Duodenal mucosa (tissue), 2 donors: ENCODE measurements around the gene INHBC.
"Not testable (repeated sequence)": the region's sequence is repeated elsewhere in the genome, so short reads cannot be mapped to it uniquely, and the experiment has no call there.

Source experiments
- H3K27ac ChIP-seq: one replicate; pipeline ENCODE4 v1.7.0; 2013; ENCODE audit warnings: low read depth, low read length
- H3K27me3 ChIP-seq, 2 donors: one replicate each; pipeline ENCODE4 v1.7.0; 2013; ENCODE audit warnings: low read length in 2 of 2, control low read depth in 1 of 2; ENCODE audit not compliant: insufficient read depth in 2 of 2, control insufficient read depth in 1 of 2
- H3K36me3 ChIP-seq, 2 donors: one replicate each; pipeline ENCODE4 v1.7.0; 2013; ENCODE audit warnings: low read length in 2 of 2, control low read depth in 1 of 2; ENCODE audit not compliant: insufficient read depth in 2 of 2, control insufficient read depth in 1 of 2
- H3K4me1 ChIP-seq, 2 donors: one replicate each; pipeline ENCODE4 v1.7.0; 2013; ENCODE audit warnings: low read length in 2 of 2, control low read depth in 1 of 2; ENCODE audit not compliant: insufficient read depth in 2 of 2, control insufficient read depth in 1 of 2
- H3K4me3 ChIP-seq, 2 donors: one replicate each; pipeline ENCODE4 v1.7.0; 2013; ENCODE audit warnings: low read length in 2 of 2, low read depth in 1 of 2
- H3K9ac ChIP-seq, 2 donors: one replicate each; pipeline ENCODE4 v1.7.0; 2013; ENCODE audit warnings: low read length in 2 of 2, low read depth in 1 of 2
- H3K9me3 ChIP-seq, 2 donors: one replicate each; pipeline ENCODE4 v1.7.0; 2013; ENCODE audit warnings: low read length in 2 of 2, control low read depth in 1 of 2; ENCODE audit not compliant: control insufficient read depth in 1 of 2

Gene INHBC

DNA sequence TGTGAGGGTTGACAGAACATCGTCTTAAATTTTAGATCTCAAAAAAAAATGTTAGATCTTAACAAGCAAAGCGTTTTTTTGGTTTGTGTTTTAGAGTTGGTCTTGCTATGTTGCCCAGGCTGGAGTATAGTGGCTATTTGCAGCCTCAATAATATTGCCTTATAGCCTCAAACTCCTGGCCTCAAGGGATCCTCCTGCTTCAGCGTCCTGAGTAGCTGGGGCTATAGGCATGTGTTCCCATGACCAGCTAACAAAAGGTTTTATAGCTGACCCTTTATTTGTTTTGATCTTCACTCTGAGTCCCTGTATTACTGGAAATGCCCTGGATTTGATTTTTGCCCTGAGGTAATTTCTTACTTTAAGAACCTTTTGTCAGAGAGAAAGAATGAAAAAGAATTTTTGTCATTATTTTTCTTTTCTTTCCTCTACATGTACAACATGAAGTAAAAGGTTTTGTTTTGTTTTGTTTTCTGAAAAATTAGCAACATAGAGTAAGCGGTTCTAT lies 5.2 kb downstream of the INHBC start:
- Histone ChIP-seq H3K27me3 (no peaks in the 10 kb centered on the region), H3K9ac (no peak overlapping the region), H3K9me3 (no peaks in the 10 kb centered on the region), H3K27ac (no peak overlapping the region), H3K4me3 (no peak overlapping the region), H3K36me3 (no peaks in the 10 kb centered on the region), H3K4me1 (peaks cover 0 to under 1% of the 10 kb centered on the region in 2 donors)

- H3K9ac ChIP-seq, H3K4me3 ChIP-seq, H3K27me3 ChIP-seq, H3K4me1 ChIP-seq, H3K27ac ChIP-seq, H3K9me3 ChIP-seq, H3K36me3 ChIP-seq: not testable (repeated sequence)
These were observed 6.8 kb downstream of the INHBC start for GRCh38 chr12:57441393-57441792.

GRCh38 chr12:57441846-57442427 lies 7.4 kb downstream of the INHBC start:
- no peaks in the 10 kb centered on the region for H3K9me3 ChIP-seq
- H3K4me1 ChIP-seq, result no peaks in the 10 kb centered on the region
- H3K36me3 ChIP-seq, result no peaks in the 10 kb centered on the region
- no peak overlapping the region for H3K4me3 ChIP-seq
- H3K27ac ChIP-seq, result no peak overlapping the region
- no peaks in the 10 kb centered on the region for H3K27me3 ChIP-seq
- H3K9ac ChIP-seq, result no peak overlapping the region

DNA sequence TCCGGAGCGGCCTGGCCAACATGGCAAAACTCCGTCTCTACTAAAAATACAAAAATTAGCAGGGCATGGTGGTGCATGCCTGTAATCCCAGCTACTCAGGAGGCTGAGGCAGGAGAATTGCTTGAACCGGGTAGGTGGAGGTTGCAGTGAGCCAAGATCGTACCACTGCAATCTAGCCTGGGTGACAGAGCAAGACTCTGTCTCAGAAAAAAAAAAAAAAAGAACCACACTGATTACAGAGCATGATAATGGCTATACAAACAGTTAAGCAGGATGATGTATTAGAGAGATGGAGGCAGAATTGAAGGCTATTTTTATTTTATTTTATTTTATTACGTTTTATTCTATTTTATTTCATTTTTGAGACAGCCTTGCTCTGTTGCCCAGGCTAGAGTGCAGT lies 9.8 kb downstream of the INHBC start:
- H3K9ac ChIP-seq, H3K4me3 ChIP-seq, H3K27me3 ChIP-seq, H3K4me1 ChIP-seq, H3K36me3 ChIP-seq, H3K27ac ChIP-seq, H3K9me3 ChIP-seq: not testable (repeated sequence)

GRCh38 chr12:57444744-57445143 lies 10.2 kb downstream of the INHBC start:
- Histone ChIP-seq H3K27ac (no peak overlapping the region), H3K4me3 (no peak overlapping the region), H3K36me3 (no peaks in the 10 kb centered on the region), H3K27me3 (no peaks in the 10 kb centered on the region), H3K4me1 (no peaks in the 10 kb centered on the region), H3K9me3 (no peaks in the 10 kb centered on the region), H3K9ac (no peak overlapping the region)

- no peak overlapping the region for H3K27ac ChIP-seq
- H3K36me3 ChIP-seq, result no peaks in the 10 kb centered on the region
- no peaks in the 10 kb centered on the region for H3K4me1 ChIP-seq
- peaks cover 0 to 2% of the 10 kb centered on the region in 2 donors for H3K27me3 ChIP-seq
- H3K4me3 ChIP-seq, result no peak overlapping the region
- no peaks in the 10 kb centered on the region for H3K9me3 ChIP-seq
- no peak overlapping the region for H3K9ac ChIP-seq
These were observed 11.8 kb downstream of the INHBC start for GRCh38 chr12:57446292-57446960.

DNA sequence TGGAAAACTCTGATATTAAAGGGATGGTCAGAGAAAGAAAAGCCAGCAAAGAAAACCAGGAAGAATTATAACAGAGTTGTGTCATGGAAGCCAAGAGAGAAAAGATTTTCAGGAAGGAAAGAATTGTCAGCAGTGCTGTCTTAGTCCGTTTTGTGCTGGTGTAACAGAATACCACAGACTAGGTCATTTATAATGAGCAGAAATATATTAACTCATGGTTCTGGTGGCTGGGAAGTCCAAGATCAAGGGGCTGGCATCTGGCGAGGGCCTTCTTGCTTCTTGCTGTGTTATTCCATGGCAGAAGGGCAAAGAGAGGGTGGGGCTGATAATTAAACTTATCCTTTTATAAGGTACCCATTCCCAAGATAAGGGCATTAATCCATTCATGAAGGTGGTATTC lies 14.1 kb downstream of the INHBC start:
- H3K27ac ChIP-seq, result no peak overlapping the region
- peaks cover 0 to 2% of the 10 kb centered on the region in 2 donors for H3K27me3 ChIP-seq
- no peaks in the 10 kb centered on the region for H3K36me3 ChIP-seq
- no peak overlapping the region for H3K9ac ChIP-seq
- no peaks in the 10 kb centered on the region for H3K4me1 ChIP-seq
- no peaks in the 10 kb centered on the region for H3K9me3 ChIP-seq
- H3K4me3 ChIP-seq, result no peak overlapping the region

DNA sequence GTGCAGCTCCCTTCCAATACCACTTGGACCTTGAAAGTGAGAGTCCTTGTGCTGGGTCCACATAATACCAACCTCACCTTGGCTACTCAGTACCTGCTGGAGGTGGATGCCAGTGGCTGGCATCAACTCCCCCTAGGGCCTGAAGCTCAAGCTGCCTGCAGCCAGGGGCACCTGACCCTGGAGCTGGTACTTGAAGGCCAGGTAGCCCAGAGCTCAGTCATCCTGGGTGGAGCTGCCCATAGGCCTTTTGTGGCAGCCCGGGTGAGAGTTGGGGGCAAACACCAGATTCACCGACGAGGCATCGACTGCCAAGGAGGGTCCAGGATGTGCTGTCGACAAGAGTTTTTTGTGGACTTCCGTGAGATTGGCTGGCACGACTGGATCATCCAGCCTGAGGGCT lies 14.8 kb downstream of the INHBC start:
- Histone ChIP-seq H3K27me3 (peaks cover 0 to 2% of the 10 kb centered on the region in 2 donors), H3K9me3 (no peaks in the 10 kb centered on the region), H3K27ac (no peak overlapping the region), H3K9ac (no peak overlapping the region), H3K36me3 (no peaks in the 10 kb centered on the region), H3K4me3 (no peak overlapping the region), H3K4me1 (no peaks in the 10 kb centered on the region)

- Histone ChIP-seq H3K4me1 (no peaks in the 10 kb centered on the region), H3K27ac (no peak overlapping the region), H3K4me3 (no peak overlapping the region), H3K9ac (no peak overlapping the region), H3K27me3 (peaks cover 0 to 2% of the 10 kb centered on the region in 2 donors), H3K9me3 (no peaks in the 10 kb centered on the region), H3K36me3 (no peaks in the 10 kb centered on the region)
These were observed 15.5 kb downstream of the INHBC start for GRCh38 chr12:57450057-57450456.

DNA sequence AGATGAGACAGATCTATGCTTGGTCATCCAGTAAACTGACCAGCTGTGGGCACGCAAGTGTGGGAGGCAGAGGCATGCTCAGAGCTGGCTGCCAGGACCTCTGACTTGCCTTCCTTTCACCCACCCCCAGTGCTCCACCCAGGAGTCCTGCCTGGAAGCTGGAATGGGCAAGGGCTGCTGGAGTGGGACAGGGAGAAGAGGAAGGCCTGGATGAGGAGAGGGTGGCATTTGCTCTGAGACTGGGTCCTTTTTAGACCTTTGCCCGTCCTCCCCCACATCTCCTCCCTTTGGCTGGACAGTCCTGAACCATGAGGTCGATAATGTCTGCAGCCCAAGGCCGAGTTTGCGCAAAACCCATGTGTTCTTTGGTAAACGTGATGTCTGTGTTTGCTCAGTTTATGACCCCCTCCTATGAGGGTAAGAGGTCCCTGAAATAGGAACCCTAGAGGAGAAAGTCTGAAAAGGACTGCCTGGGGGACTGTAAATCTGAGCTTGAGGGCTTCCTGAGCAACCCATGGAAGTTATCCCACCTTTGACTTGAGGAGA lies 16.7 kb downstream of the INHBC start:
- Histone ChIP-seq H3K4me3 (no peak overlapping the region), H3K9ac (no peak overlapping the region), H3K4me1 (peaks cover 7 to 10% of the 10 kb centered on the region in 2 donors), H3K27ac (no peak overlapping the region), H3K9me3 (no peaks in the 10 kb centered on the region), H3K27me3 (peaks cover 0 to 2% of the 10 kb centered on the region in 2 donors), H3K36me3 (no peaks in the 10 kb centered on the region)
